GM23248 (cell line): ENCODE results near the gene ZNF555.

ENCODE experiments used
- EZH2 ChIP-seq: fragments of 200-600 bp; sonication (generic); IDR thresholded peaks from 2 replicates; pipeline ENCODE4 v1.6.1; 2018; ENCODE audit warnings: antibody characterized with exemption, mild to moderate bottlenecking; ENCODE audit not compliant: insufficient read depth, poor library complexity, severe bottlenecking
- EZH2phosphoT487 ChIP-seq: fragments of 200-600 bp; sonication (generic); IDR thresholded peaks from 2 replicates; pipeline ENCODE4 v1.6.1; 2018; ENCODE audit warnings: antibody characterized with exemption, moderate library complexity, mild to moderate bottlenecking, low read depth; ENCODE audit not compliant: insufficient read depth

- TF ChIP-seq EZH2phosphoT487 = no peak
- TF ChIP-seq EZH2 = no peak
These were observed 36.9 kb upstream of the ZNF555 start for GRCh38 chr19:2804156-2805004.
